ENCODE results near the gene BPI. TPM values are rescaled to one million over a fixed set of nuclear protein-coding genes. Genes with fewer than 3 reads are reported as not detected.
"Not testable (repeated sequence)": the region's sequence is repeated elsewhere in the genome, so short reads cannot be mapped to it uniquely, and the experiment has no call there.

The BPI gene
- total RNA-seq, 2 donors from 2014 or later: not detected

DNA sequence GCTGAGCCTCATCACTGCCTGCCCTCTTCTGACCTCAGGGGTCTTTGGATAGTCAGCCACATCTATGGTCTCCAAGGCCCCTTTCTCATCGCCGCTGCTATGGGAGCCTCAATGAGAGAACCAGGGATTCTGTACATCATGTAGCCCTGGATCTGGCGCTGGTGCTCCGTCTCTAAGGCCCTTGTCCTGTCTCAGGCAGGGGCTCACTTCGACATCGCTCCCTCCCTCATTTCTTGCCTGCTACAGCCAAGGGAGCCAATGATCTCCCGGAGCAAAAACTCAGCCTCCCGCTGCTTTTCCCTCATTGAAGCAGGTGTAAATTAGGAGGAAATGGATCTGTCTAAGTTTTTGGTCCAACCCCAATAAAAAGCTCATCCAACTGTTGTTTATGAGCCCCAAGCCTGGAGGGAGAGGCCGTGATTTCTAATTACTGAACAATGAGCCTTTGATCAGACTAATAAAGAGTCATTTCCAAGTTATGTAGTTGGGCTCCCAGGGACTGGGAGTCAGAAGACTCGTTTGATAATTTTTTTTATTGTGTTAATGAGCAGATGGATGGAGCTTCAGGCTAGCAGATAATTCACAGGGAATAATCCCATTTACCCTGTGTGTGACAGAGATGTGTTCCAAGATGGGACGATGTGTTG, 73.2 kb downstream of the BPI start:
- Histone ChIP-seq H3K9me3 (no peaks in the 10 kb centered on the region), H3K36me3 (no peaks in the 10 kb centered on the region), H3K4me1 (no peaks in the 10 kb centered on the region), H3K27me3 (no peaks in the 10 kb centered on the region), H3K9ac (ENCODE audit: low read depth in 2 of 2, low read length in 2 of 2) (no peak overlapping the region), H3K4me3 (no peak overlapping the region), H3K27ac (no peak overlapping the region)
- no peak for DNase-seq
- intact Hi-C loops (cut with DNase I): no loop called here
- TF ChIP-seq, protein P1, sequence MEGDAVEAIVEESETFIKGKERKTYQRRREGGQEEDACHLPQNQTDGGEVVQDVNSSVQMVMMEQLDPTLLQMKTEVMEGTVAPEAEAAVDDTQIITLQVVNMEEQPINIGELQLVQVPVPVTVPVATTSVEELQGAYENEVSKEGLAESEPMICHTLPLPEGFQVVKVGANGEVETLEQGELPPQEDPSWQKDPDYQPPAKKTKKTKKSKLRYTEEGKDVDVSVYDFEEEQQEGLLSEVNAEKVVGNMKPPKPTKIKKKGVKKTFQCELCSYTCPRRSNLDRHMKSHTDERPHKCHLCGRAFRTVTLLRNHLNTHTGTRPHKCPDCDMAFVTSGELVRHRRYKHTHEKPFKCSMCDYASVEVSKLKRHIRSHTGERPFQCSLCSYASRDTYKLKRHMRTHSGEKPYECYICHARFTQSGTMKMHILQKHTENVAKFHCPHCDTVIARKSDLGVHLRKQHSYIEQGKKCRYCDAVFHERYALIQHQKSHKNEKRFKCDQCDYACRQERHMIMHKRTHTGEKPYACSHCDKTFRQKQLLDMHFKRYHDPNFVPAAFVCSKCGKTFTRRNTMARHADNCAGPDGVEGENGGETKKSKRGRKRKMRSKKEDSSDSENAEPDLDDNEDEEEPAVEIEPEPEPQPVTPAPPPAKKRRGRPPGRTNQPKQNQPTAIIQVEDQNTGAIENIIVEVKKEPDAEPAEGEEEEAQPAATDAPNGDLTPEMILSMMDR (IDR thresholded peaks at IDR 0.05): no peak

DNA sequence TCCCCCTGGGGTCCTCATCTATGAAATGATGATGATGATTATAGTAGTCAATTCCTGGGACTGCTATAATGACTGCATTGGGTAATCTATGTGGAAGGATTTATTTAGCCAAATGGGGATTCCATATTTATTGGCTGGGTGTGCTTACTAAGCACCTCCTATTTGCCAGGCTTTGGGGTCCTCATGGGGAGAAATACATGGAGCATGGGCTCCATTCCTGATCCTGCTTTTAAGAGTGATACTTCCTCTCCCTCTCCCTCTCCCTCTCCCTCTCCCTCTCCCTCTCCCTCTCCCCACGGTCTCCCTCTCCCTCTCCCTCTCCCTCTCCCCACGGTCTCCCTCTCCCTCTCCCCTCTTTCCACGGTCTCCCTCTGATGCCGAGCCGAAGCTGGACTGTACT, 73.9 kb downstream of the BPI start:
- H3K36me3 ChIP-seq; H3K4me1 ChIP-seq; H3K27ac ChIP-seq; H3K9me3 ChIP-seq; DNase-seq; H3K27me3 ChIP-seq; intact Hi-C loops (cut with DNase I); H3K9ac ChIP-seq (ENCODE audit: low read depth in 2 of 2, low read length in 2 of 2); H3K4me3 ChIP-seq: not testable (repeated sequence)

DNA sequence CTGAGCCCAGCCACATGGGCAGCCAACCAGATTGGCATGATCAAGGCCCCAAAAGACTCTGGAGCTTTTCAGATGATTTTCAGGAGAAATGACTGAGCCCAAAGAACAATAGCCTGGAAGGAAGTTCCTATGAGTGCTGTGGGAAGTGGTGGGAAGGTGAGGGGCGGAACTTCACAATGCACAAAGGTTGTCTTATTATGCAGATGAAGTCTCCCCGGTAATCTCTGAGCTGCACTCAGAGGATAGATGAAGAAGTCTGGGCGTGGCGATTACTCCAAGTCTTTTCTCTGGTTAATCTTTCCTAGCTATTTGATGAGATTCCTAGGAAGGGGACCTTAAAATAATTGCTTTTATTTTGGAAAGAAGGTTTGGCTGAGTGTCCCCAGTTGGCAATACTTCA, 79.2 kb downstream of the BPI start:
- DNase-seq: no peak
- Histone ChIP-seq H3K4me3 (no peak overlapping the region), H3K27ac (no peak overlapping the region), H3K27me3 (no peaks in the 10 kb centered on the region), H3K9me3 (no peaks in the 10 kb centered on the region), H3K9ac (ENCODE audit: low read depth in 2 of 2, low read length in 2 of 2) (no peak overlapping the region), H3K4me1 (no peaks in the 10 kb centered on the region), H3K36me3 (no peaks in the 10 kb centered on the region)
- intact Hi-C loops (cut with DNase I): no loop called here
- TF ChIP-seq, protein P1 (IDR thresholded peaks at IDR 0.05): no peak

DNA sequence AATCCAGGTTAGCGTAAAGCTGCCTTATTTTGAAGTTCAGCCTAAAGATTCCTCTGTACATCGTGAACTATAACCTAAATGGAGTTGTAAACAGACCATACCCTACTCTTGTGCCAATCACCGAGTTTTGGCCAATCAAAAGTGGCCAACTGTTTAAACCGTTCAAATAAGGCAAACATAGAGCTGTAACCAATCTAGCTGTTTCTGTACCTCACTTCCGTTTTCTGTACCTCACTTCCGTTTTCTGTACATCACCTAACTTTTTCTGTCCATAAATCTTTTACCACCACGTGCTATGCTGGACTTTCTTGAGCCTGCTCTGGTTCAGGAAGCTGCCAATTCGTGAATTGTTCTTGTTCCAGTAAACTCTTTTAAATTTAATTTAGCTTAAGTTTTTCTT, 82.0 kb downstream of the BPI start:
- intact Hi-C loops (cut with DNase I): no loop called here
- no peak for DNase-seq
- no peaks in the 10 kb centered on the region for H3K36me3 ChIP-seq
- no peaks in the 10 kb centered on the region for H3K4me1 ChIP-seq
- no peak overlapping the region for H3K4me3 ChIP-seq
- H3K9ac ChIP-seq (ENCODE audit: low read depth in 2 of 2, low read length in 2 of 2): no peak overlapping the region
- no peaks in the 10 kb centered on the region for H3K27me3 ChIP-seq
- H3K27ac ChIP-seq: no peak overlapping the region
- H3K9me3 ChIP-seq: no peaks in the 10 kb centered on the region
- TF ChIP-seq, protein P1 (IDR thresholded peaks at IDR 0.05): no peak

DNA sequence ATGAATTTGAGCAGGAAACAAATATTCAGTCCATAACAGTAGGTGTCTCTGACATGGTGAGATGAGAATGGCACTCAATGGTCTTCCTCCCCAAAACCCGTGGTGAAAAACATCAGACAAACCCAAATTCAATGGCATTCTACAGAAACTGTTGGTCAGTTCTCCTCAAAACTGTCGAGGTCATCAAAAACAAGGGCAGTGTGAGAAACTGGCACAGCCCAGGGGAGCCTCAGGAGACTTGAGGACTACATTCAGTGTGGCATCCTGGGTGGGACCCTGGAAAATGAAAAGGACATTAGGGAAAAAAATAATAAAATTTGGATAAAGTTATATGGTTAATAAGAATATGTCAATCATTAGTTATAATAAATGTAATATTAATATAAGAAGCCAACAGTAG, 82.9 kb downstream of the BPI start:
- no peaks in the 10 kb centered on the region for H3K9me3 ChIP-seq
- H3K27ac ChIP-seq: no peak overlapping the region
- intact Hi-C loops (cut with DNase I): no loop called here
- no peaks in the 10 kb centered on the region for H3K4me1 ChIP-seq
- no peaks in the 10 kb centered on the region for H3K36me3 ChIP-seq
- no peak overlapping the region for H3K9ac ChIP-seq (ENCODE audit: low read depth in 2 of 2, low read length in 2 of 2)
- TF ChIP-seq, protein P1 (IDR thresholded peaks at IDR 0.05): no peak
- H3K4me3 ChIP-seq: no peak overlapping the region
- no peak for DNase-seq
- no peaks in the 10 kb centered on the region for H3K27me3 ChIP-seq

Other genes with a start within 250 kb of the BPI start
- gene TGM2, start 138.9 kb upstream of the BPI start, total RNA-seq: 10 to 100 TPM; 14.5 to 32.8 TPM
- 1 to 10 TPM in 1 of 2 donors, under 1 TPM in 1; 0.40 to 3.9 TPM for gene KIAA1755, start 43.4 kb upstream of the BPI start, total RNA-seq
- gene LBP, start 42.3 kb downstream of the BPI start, total RNA-seq: under 1 TPM in 1 of 2 donors, not detected in 1; 0.32 TPM
- 10 to 100 TPM; 21.8 to 36.4 TPM for gene SNHG17, start 131.2 kb downstream of the BPI start, total RNA-seq
- 10 to 100 TPM; 30.5 to 33.7 TPM for gene RALGAPB, start 168.7 kb downstream of the BPI start, total RNA-seq

Measured in colonic mucosa (tissue), 4 donors.